GM19328 (cell line): ENCODE measurements around the gene PRM3.
A peak's percentile ranks its signal among the peaks of the same experiment; 100 is the strongest.

ENCODE experiments used
- ATAC-seq: cut with Tn5 transposase; IDR thresholded peaks from one replicate; pipeline ENCODE4 v1.9.1; 2021; ENCODE audit warnings: mild to moderate bottlenecking, moderate library complexity; ENCODE audit not compliant: unreplicated experiment

Gene PRM3

GRCh38 chr16:11248133-11248532, 25.3 kb downstream of the PRM3 start:
- ATAC-seq, result no peak

- no peak for ATAC-seq
These were observed 27.4 kb downstream of the PRM3 start for GRCh38 chr16:11245988-11246387.

- ATAC-seq, result no peak
These were observed 28.1 kb downstream of the PRM3 start for GRCh38 chr16:11245222-11245737.

GRCh38 chr16:11242658-11243057, 30.8 kb downstream of the PRM3 start:
- no peak for ATAC-seq

- ATAC-seq, result no peak
These were observed 31.8 kb downstream of the PRM3 start for GRCh38 chr16:11241480-11242204.

- no peak for ATAC-seq
These were observed 32.6 kb downstream of the PRM3 start for GRCh38 chr16:11240636-11241473.

- ATAC-seq, result no peak
These were observed 33.5 kb downstream of the PRM3 start for GRCh38 chr16:11239644-11240632.

GRCh38 chr16:11238272-11239202, 34.9 kb downstream of the PRM3 start:
- no peak for ATAC-seq

GRCh38 chr16:11236461-11237254, 36.8 kb downstream of the PRM3 start:
- no peak for ATAC-seq

GRCh38 chr16:11235703-11235991, 37.8 kb downstream of the PRM3 start:
- ATAC-seq, result no peak

GRCh38 chr16:11234884-11235702, 38.3 kb downstream of the PRM3 start:
- ATAC-seq, result no peak

GRCh38 chr16:11233727-11234376, 39.6 kb downstream of the PRM3 start:
- no peak for ATAC-seq

GRCh38 chr16:11232852-11233726, 40.3 kb downstream of the PRM3 start:
- ATAC-seq, result peak; percentile 55

- ATAC-seq, result no peak
These were observed 41.1 kb downstream of the PRM3 start for GRCh38 chr16:11232302-11232851.

- no peak for ATAC-seq
These were observed 42.0 kb downstream of the PRM3 start for GRCh38 chr16:11231367-11231970.

GRCh38 chr16:11229906-11230305, 43.5 kb downstream of the PRM3 start:
- no peak for ATAC-seq
